Measurements from ENCODE around the gene C2orf68.

- TF ChIP-seq, protein P1, sequence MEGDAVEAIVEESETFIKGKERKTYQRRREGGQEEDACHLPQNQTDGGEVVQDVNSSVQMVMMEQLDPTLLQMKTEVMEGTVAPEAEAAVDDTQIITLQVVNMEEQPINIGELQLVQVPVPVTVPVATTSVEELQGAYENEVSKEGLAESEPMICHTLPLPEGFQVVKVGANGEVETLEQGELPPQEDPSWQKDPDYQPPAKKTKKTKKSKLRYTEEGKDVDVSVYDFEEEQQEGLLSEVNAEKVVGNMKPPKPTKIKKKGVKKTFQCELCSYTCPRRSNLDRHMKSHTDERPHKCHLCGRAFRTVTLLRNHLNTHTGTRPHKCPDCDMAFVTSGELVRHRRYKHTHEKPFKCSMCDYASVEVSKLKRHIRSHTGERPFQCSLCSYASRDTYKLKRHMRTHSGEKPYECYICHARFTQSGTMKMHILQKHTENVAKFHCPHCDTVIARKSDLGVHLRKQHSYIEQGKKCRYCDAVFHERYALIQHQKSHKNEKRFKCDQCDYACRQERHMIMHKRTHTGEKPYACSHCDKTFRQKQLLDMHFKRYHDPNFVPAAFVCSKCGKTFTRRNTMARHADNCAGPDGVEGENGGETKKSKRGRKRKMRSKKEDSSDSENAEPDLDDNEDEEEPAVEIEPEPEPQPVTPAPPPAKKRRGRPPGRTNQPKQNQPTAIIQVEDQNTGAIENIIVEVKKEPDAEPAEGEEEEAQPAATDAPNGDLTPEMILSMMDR (conservative IDR thresholded peaks at IDR 0.05 in 1 of 2, IDR thresholded peaks at IDR 0.05 in 1 of 2; ENCODE audit: extremely low read depth in 1 of 2, insufficient read depth in 1 of 2, low read depth in 1 of 2, low read length in 2 of 2) = no peak
- TF ChIP-seq EZH2 (IDR thresholded peaks at IDR 0.05; ENCODE audit: borderline replicate concordance, low read length) = no peak
Measured at GRCh38 chr2:85582492-85582891, 29.4 kb downstream of the C2orf68 start.
